NB4 (cell line): ENCODE data around the gene AQP2.

Experiments used
- CTCF ChIP-seq: IDR thresholded peaks from one replicate; pipeline ENCODE4 v1.5.1; 2012; ENCODE audit warnings: low read depth, low read length
- MAX ChIP-seq: IDR thresholded peaks from 2 replicates; pipeline ENCODE4 v1.6.1; 2011; ENCODE audit warnings: low read depth, low read length
- POLR2A ChIP-seq: IDR thresholded peaks from 2 replicates; pipeline ENCODE4 v1.6.1; 2011; ENCODE audit warnings: mild to moderate bottlenecking; ENCODE audit not compliant: insufficient read length; ENCODE audit errors: extremely low read depth

GRCh38 chr12:49936925-49937324 lies 13.6 kb upstream of the AQP2 start:
- TF ChIP-seq CTCF, result no peak
- TF ChIP-seq POLR2A, result no peak
- no peak for TF ChIP-seq MAX
